Colonic mucosa (tissue), 4 donors: Measurements from ENCODE around the gene LEAP2. TPM values are rescaled to one million over a fixed set of nuclear protein-coding genes. Genes with fewer than 3 reads are reported as not detected.
"Not testable (repeated sequence)": the region's sequence is repeated elsewhere in the genome, so short reads cannot be mapped to it uniquely, and the experiment has no call there.

ENCODE experiments used
- DNase-seq: peaks from one replicate; pipeline ENCODE4 v3.0.0-alpha.2; 2020
- H3K27ac ChIP-seq: fragments of 200-600 bp; one replicate; pipeline ENCODE4 v1.8.0; 2021
- H3K27me3 ChIP-seq: fragments of 200-600 bp; one replicate; pipeline ENCODE4 v1.8.0; 2021
- H3K36me3 ChIP-seq: fragments of 200-600 bp; one replicate; pipeline ENCODE4 v1.8.0; 2021
- H3K4me1 ChIP-seq: fragments of 200-600 bp; one replicate; pipeline ENCODE4 v1.8.0; 2021; ENCODE audit warnings: mild to moderate bottlenecking
- H3K4me3 ChIP-seq: fragments of 200-600 bp; one replicate; pipeline ENCODE4 v1.8.0; 2021
- H3K9ac ChIP-seq, 2 donors: one replicate each; pipeline ENCODE4 v1.7.0; 2013; ENCODE audit warnings: control low read depth in 2 of 2, low read depth in 2 of 2, low read length in 2 of 2
- H3K9me3 ChIP-seq: fragments of 200-600 bp; one replicate; pipeline ENCODE4 v1.8.0; 2021
- CTCF ChIP-seq: fragments of 200-600 bp; IDR thresholded peaks from one replicate; pipeline ENCODE4 v1.8.0; 2022; ENCODE audit warnings: antibody characterized with exemption, mild to moderate bottlenecking
- intact Hi-C: fragments of 100-400 bp; cut with DNase I; formaldehyde crosslinking; loops from one replicate; pipeline ENCODE4 v1.14.1; 2022
- total RNA-seq, 2 donors: library from RNA; stranded (reverse); fragmentation: NEBNext Ultra II Directional in 1 of 2; extraction: Animal tissue kit (Norgen Biotek cat#: 25700) in 1 of 2; gene quantifications; one replicate each; pipeline ENCODE4 v1.2.1, GENCODE V29; 2021
- donor health status: healthy.
- donor health status: DM: no; HTN: no; CAD: no.
- donor health status: DM: no; HTN: no; CAD: no.

LEAP2 gene
- total RNA-seq, 2 donors from 2014 or later: 3.6 to 7.7 TPM

DNA sequence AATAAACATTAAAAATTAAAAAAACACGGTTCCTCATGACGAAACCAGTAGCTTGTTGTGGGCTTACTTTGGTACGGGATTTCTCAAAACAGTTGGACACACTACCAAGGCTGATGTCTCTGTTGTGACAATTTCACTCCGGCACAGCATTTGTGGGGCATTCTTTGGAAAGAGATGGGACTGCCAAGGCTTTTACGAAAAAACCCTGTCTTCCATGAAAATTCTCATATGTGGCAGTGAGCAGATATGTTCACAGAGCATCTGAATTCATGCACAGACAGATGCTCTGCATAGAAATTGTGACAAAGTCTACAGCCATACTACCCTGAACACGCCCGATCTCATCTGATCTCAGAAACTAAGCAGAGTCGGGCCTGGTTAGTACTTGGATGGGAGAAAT is 25.2 kb upstream of the LEAP2 start:
- H3K9ac ChIP-seq: no peak overlapping the region
- DNase-seq: no peak

GRCh38 chr5:132849347-132849746 is 24.1 kb upstream of the LEAP2 start:
- no peaks in the 10 kb centered on the region for H3K4me1 ChIP-seq
- H3K36me3 ChIP-seq: no peaks in the 10 kb centered on the region
- no peaks in the 10 kb centered on the region for H3K9me3 ChIP-seq
- H3K27me3 ChIP-seq: no peaks in the 10 kb centered on the region
- H3K4me3 ChIP-seq: no peak overlapping the region
- no peak overlapping the region for H3K27ac ChIP-seq
- DNase-seq: no peak
- no peak for TF ChIP-seq CTCF
- intact Hi-C loops: no loop called here
- no peak overlapping the region for H3K9ac ChIP-seq

More for the DNA sequence above, 25.2 kb upstream of the LEAP2 start:
- Histone ChIP-seq H3K4me3 (no peak overlapping the region), H3K27ac (no peak overlapping the region), H3K27me3 (no peaks in the 10 kb centered on the region), H3K36me3 (no peaks in the 10 kb centered on the region), H3K9me3 (no peaks in the 10 kb centered on the region), H3K4me1 (no peaks in the 10 kb centered on the region)
- intact Hi-C loops: no loop called here
- TF ChIP-seq CTCF: no peak

GRCh38 chr5:132850066-132850465 is 23.4 kb upstream of the LEAP2 start:
- Histone ChIP-seq H3K27me3 (no peaks in the 10 kb centered on the region), H3K9me3 (no peaks in the 10 kb centered on the region), H3K4me1 (no peaks in the 10 kb centered on the region), H3K27ac (no peak overlapping the region), H3K9ac (no peak overlapping the region), H3K36me3 (no peaks in the 10 kb centered on the region), H3K4me3 (no peak overlapping the region)
- DNase-seq: no peak
- TF ChIP-seq CTCF: no peak
- intact Hi-C loops: no loop called here

DNA sequence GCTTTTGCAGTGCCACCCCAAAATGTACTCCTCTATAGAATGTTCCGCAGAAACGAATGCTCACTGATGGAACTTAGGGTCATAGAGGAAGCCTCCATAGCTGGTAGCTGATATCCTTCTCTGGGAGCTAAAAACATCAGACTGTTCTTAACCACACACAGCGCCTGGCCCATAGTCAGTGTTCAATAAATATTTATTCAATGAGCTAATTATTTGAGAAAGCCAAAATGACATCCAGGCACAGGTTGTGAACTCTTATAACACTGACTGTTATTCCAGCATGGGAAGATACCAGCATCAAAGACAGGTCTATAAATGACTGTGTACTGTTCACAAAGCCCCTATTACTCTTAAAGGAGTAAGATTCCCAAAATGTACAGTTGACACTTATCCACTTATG is 20.1 kb upstream of the LEAP2 start:
- Histone ChIP-seq H3K9me3 (no peaks in the 10 kb centered on the region), H3K27ac (no peak overlapping the region)

GRCh38 chr5:132853790-132854189 is 19.7 kb upstream of the LEAP2 start:
- H3K36me3 ChIP-seq: no peaks in the 10 kb centered on the region
- H3K27ac ChIP-seq: no peak overlapping the region
- no peak overlapping the region for H3K9ac ChIP-seq
- H3K4me1 ChIP-seq: no peaks in the 10 kb centered on the region
- no peaks in the 10 kb centered on the region for H3K9me3 ChIP-seq
- H3K4me3 ChIP-seq: no peak overlapping the region
- H3K27me3 ChIP-seq: no peaks in the 10 kb centered on the region
- DNase-seq: no peak
- TF ChIP-seq CTCF: no peak
- intact Hi-C loops: no loop called here

More for the DNA sequence above, 20.1 kb upstream of the LEAP2 start:
- no peaks in the 10 kb centered on the region for H3K36me3 ChIP-seq
- DNase-seq: no peak
- TF ChIP-seq CTCF: no peak
- H3K4me1 ChIP-seq: no peaks in the 10 kb centered on the region
- no peaks in the 10 kb centered on the region for H3K27me3 ChIP-seq
- no peak overlapping the region for H3K4me3 ChIP-seq
- H3K9ac ChIP-seq: no peak overlapping the region
- intact Hi-C loops: no loop called here

GRCh38 chr5:132854301-132854700 is 19.2 kb upstream of the LEAP2 start:
- Histone ChIP-seq H3K9ac (no peak overlapping the region), H3K36me3 (no peaks in the 10 kb centered on the region), H3K4me1 (no peaks in the 10 kb centered on the region), H3K4me3 (no peak overlapping the region), H3K27ac (no peak overlapping the region), H3K9me3 (no peaks in the 10 kb centered on the region), H3K27me3 (no peaks in the 10 kb centered on the region)
- no peak for TF ChIP-seq CTCF
- intact Hi-C loops: no loop called here
- no peak for DNase-seq

DNA sequence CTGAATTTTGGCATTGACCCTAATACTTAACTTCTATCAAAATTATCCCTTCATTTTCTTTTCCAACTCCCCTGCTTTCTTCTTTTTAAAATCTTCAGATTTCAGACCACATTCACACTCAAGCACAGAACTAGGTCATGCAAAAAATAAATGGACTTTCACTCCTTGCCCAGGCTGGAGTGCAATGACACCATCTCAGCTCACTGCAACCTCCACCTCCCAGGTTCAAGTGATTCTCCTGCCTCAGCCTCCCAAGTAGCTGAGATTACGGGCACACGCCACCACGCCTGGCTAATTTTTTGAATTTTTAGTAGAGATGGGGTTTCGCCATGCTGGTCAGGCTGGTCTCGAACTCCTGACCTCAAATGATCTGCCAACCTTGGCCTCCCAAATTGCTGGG is 18.5 kb upstream of the LEAP2 start:
- H3K4me1 ChIP-seq, H3K27ac ChIP-seq, H3K4me3 ChIP-seq, H3K36me3 ChIP-seq, DNase-seq, intact Hi-C loops, H3K27me3 ChIP-seq, H3K9me3 ChIP-seq, H3K9ac ChIP-seq: not testable (repeated sequence)
